Rectal smooth muscle tissue (tissue), 1 donor: Measurements from ENCODE around the gene CARNS1.

Experiments used
- H3K27ac ChIP-seq: one replicate; pipeline ENCODE4 v1.7.0; 2013; ENCODE audit warnings: low read depth, low read length, inconsistent platforms
- H3K27me3 ChIP-seq: one replicate; pipeline ENCODE4 v1.7.0; 2013; ENCODE audit warnings: low read length; ENCODE audit not compliant: control insufficient read depth, insufficient read depth
- H3K36me3 ChIP-seq: one replicate; pipeline ENCODE4 v1.7.0; 2013; ENCODE audit warnings: low read length; ENCODE audit not compliant: control insufficient read depth, insufficient read depth
- H3K4me1 ChIP-seq: one replicate; pipeline ENCODE4 v1.7.0; 2013; ENCODE audit warnings: low read length; ENCODE audit not compliant: control insufficient read depth, insufficient read depth
- H3K4me3 ChIP-seq: one replicate; pipeline ENCODE4 v1.7.0; 2013; ENCODE audit warnings: low read length
- H3K9ac ChIP-seq: one replicate; pipeline ENCODE4 v1.7.0; 2013; ENCODE audit warnings: low read length

Gene CARNS1

DNA sequence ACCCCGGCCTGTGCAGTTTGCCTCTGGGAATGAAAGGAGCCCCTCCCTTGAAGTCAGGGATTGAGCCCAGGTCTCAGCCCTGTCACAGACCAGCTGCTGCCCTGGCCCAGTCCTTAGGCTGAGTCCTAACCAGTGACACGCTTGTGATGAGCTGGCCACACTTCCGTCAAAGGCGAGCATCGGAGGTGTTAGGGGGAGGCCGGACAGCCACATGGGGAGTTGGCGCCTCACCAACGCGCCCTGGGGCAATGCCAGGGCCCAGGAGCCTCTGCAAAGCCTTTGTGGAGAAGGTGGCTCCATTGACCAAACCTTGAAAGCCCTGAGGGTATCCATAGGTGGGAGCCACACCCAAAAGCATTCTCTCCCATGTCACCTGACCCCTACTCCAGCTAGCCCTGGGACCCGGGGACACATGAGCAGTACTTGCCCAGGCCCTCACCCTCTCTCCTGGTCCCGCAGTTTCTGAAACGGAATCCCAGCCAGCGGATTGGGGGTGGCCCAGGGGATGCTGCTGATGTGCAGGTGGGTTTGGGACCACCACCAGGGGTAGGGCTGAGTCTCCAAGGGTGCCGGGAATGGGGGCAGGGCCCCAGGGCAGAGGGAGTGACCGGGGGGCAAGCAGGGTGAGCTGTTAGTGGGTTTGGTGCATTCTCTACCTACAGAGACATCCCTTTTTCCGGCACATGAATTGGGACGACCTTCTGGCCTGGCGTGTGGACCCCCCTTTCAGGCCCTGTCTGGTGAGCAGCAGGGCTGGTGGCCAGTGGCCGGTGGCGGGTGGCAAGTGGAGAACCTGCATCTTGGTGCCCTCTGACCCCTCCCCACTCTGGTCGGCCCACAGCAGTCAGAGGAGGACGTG is 18.3 kb downstream of the CARNS1 start:
- H3K9ac ChIP-seq, result no peak overlapping the region
- H3K27me3 ChIP-seq, result no peaks in the 10 kb centered on the region
- peaks cover 15% of the 10 kb centered on the region for H3K36me3 ChIP-seq
- no peak overlapping the region for H3K4me3 ChIP-seq
- H3K4me1 ChIP-seq, result peaks cover 6% of the 10 kb centered on the region
- H3K27ac ChIP-seq, result no peak overlapping the region

- H3K4me1 ChIP-seq, result peaks cover 1% of the 10 kb centered on the region
- H3K27ac ChIP-seq, result no peak overlapping the region
- H3K4me3 ChIP-seq, result no peak overlapping the region
- no peak overlapping the region for H3K9ac ChIP-seq
- H3K27me3 ChIP-seq, result no peaks in the 10 kb centered on the region
- peaks cover 15% of the 10 kb centered on the region for H3K36me3 ChIP-seq
Observed at GRCh38 chr11:67434395-67434881, 19.0 kb downstream of the CARNS1 start.

DNA sequence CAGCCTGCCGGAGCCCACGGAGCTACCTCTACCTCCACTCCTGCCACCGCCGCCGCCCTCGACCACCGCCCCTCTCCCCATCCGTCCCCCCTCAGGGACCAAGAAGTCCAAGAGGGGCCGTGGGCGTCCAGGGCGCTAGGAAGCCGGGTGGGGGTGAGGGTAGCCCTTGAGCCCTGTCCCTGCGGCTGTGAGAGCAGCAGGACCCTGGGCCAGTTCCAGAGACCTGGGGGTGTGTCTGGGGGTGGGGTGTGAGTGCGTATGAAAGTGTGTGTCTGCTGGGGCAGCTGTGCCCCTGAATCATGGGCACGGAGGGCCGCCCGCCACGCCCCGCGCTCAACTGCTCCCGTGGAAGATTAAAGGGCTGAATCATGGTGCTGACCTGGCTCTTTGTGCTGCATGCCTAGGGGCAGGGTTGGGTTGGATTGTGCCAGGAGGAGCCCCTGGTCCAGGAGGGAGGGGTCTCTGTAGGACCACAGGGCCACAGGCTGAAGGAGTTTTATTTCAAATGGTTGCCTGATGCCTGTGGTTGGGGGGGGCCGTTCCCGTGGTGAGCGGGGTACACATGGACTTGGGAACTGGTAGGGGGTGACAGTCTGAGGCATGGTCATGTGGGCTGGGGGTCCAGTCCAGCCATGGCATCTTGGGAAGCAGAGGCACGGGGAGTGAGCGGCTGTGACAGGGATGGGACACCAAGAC is 19.7 kb downstream of the CARNS1 start:
- H3K9ac ChIP-seq, result no peak overlapping the region

DNA sequence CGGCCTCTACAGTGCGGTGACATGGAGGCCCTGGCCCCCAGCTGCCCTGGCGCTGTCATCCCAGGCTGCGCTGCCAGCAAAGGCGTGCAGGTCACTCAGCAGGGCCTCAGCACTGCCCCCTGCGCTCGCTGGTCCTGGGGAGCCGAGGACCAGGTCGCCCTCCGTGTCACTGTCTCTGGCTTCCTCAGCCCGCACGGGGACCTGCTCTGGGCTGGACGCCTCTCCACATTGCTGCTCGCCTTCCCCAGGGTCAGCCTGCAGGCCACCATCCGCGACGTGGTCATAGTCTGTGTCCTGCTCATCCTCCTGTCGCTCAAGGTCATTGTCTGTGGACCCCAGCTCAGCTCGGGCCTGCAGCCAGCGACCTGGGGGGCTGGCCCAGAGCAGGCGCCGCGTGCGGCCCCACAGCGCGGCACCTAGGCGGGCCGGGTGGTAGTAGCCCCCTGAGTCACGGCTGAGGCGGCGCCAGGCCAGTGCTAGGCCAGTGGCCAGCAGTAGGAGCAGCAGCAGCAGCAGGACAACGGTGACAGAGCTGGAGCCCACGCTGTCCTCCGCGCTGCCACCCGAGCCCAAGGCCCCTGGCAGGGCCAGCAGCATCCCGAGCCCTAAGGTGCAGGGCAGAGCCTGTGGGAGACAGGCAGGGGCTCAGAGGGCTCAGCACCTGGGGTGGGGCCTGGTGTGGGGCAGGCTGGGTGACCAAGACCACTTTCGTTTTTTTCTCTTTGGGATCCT is 20.4 kb downstream of the CARNS1 start:
- peak overlapping the region; percentile 6 for H3K27ac ChIP-seq
- peaks cover 15% of the 10 kb centered on the region for H3K36me3 ChIP-seq
- H3K27me3 ChIP-seq, result no peaks in the 10 kb centered on the region
- H3K4me3 ChIP-seq, result peak overlapping the region; percentile 57
- H3K9ac ChIP-seq, result no peak overlapping the region
- H3K4me1 ChIP-seq, result no peaks in the 10 kb centered on the region

More for the DNA sequence above, 19.7 kb downstream of the CARNS1 start:
- Histone ChIP-seq H3K27ac (no peak overlapping the region), H3K4me3 (no peak overlapping the region), H3K36me3 (peaks cover 15% of the 10 kb centered on the region), H3K4me1 (no peaks in the 10 kb centered on the region), H3K27me3 (no peaks in the 10 kb centered on the region)

DNA sequence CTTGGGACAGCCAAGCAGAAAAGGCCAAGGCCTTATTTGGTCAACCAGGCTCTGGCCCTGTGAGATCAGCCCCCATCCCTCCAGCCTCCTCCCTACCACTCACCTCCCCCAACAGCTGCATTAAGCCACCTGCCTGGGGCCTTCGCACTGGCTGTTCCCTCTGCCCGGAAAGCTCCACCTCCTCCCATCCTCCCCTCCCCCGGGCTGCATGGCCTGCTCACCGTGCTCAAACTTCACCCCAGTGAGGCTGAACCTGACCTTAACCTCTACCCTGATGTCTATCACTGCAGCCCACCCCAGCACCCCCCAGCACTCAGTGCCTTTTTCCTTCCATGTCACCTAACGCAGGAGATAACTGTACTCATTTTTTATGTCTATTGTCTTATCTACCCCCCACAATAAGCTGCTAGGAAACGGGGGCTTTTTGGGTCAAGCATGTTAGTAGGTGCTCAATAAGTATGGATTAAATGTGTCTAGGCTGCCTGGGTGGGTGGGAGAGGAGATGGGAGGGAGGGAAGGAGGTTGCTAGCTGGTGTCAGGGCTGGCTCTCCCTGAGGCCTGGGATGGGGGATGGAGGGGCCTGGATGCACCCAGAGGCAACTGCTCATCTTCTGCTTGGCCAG is 21.1 kb downstream of the CARNS1 start:
- no peaks in the 10 kb centered on the region for H3K27me3 ChIP-seq
- H3K36me3 ChIP-seq, result peaks cover 15% of the 10 kb centered on the region
- H3K4me1 ChIP-seq, result no peaks in the 10 kb centered on the region
- H3K27ac ChIP-seq, result no peak overlapping the region
- peak overlapping the region; percentile 57 for H3K4me3 ChIP-seq
- H3K9ac ChIP-seq, result no peak overlapping the region

- H3K9ac ChIP-seq, result no peak within 1 kb of the TSS
- H3K36me3 ChIP-seq, result peaks cover 13% of the 10 kb centered on the region
- no peak within 1 kb of the TSS for H3K27ac ChIP-seq
- no peaks in the 10 kb centered on the region for H3K27me3 ChIP-seq
- H3K4me3 ChIP-seq, result peak within 1 kb of the TSS; percentile 60
- H3K4me1 ChIP-seq, result no peaks in the 10 kb centered on the region
Observed at GRCh38 chr11:67437082-67437808, 21.8 kb downstream of the CARNS1 start, which contains the start of gene PTPRCAP. Gene PTPRCAP (minus strand): TSS chr11:67437682. CDS start chr11:67437619, 63 bp downstream.

- peaks cover 11% of the 10 kb centered on the region for H3K36me3 ChIP-seq
- no peak overlapping the region for H3K9ac ChIP-seq
- peak overlapping the region; percentile 60 for H3K4me3 ChIP-seq
- no peaks in the 10 kb centered on the region for H3K27me3 ChIP-seq
- H3K27ac ChIP-seq, result no peak overlapping the region
- no peaks in the 10 kb centered on the region for H3K4me1 ChIP-seq
Observed at GRCh38 chr11:67437809-67438157, 22.3 kb downstream of the CARNS1 start.

DNA sequence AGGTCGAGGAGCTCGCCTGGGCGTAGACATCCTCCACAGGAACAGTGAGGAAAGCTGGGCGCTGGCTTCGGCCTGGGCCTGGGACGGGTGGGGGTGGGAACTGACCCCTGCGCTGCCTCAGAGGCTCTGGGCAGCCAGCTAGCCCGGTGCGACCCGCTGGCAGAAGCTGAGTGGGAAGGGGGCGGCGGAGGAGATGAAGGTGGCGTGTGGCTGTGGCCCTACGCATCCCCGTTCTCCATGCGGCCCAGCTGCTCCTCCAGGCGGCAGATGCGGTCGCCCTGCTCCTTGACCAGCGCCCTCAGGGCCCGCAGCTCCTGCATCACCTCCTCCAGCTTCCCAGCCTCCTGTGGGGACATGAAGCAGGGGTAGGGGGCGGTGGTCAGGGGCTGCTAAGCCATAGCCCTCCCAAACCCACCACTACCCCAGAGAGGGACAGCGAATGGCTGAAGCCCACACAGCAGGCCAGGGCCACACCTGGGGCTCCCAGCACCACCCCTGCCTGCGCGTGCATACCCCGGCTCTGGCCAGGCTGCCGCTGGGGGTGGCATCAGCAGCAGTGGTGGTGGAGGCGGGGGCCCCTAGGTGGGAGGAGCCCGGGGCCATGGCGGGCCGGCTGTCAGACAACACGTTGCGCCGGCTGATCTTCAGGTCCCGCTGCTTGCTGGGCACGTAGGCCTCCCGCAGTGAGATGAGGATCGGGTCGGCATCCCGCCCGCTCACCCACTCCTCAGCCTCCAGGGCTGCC is 22.9 kb downstream of the CARNS1 start:
- no peak overlapping the region for H3K27ac ChIP-seq
- H3K4me3 ChIP-seq, result peak overlapping the region; percentile 60
- no peaks in the 10 kb centered on the region for H3K27me3 ChIP-seq
- no peak overlapping the region for H3K9ac ChIP-seq
- peaks cover 9% of the 10 kb centered on the region for H3K36me3 ChIP-seq
- no peaks in the 10 kb centered on the region for H3K4me1 ChIP-seq

DNA sequence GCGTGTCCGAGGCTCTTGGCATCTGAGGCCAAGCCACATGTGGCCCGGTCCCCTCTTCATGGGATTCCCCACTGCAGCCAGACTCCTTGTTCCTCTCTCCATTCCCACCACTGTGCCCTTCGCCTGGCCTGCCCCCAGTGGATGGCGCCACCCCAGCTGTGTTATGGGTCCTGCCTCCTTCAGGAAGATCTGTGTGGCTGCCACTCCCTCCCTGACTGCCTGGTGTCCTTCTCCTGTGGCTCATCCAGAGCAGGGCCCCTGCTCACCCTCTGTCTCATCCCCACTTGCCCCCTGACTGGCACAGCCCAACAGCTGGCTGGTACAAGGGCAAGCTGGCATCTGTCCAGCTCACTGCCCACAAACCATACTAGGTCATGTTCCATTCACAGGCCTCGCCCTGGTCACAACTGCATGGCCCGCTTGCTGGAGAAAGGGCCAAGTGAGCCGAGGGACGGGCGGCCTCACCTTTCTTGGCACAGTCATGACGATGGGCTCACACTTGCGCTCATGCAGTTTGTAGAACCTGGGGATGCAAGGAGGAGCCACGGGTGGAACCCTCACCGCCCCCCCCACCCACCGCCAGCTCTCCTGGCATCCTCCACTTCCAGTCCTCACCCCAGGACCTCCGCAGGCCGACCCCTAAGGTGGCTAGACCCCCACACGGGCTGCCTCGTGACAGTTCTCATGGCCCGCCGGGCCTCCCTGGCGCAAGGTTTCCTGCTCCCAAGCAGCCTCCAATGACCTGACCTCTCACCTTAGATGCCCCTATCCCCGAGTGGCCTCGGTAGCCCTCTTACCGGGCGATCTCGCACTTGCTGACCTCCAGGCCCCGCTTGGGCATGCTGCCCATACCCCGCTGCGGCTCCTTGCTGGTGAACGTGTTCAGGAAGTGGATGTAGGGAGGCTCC is 24.1 kb downstream of the CARNS1 start:
- peak overlapping the region; percentile 11 for H3K27ac ChIP-seq
- no peak overlapping the region for H3K4me3 ChIP-seq
- H3K9ac ChIP-seq, result no peak overlapping the region
- H3K4me1 ChIP-seq, result no peaks in the 10 kb centered on the region
- no peaks in the 10 kb centered on the region for H3K27me3 ChIP-seq
- H3K36me3 ChIP-seq, result peaks cover 9% of the 10 kb centered on the region

GRCh38 chr11:67440229-67441097 is 25.0 kb downstream of the CARNS1 start:
- no peaks in the 10 kb centered on the region for H3K27me3 ChIP-seq
- H3K36me3 ChIP-seq, result peaks cover 6% of the 10 kb centered on the region
- H3K4me3 ChIP-seq, result no peak overlapping the region
- no peaks in the 10 kb centered on the region for H3K4me1 ChIP-seq
- no peak overlapping the region for H3K9ac ChIP-seq
- no peak overlapping the region for H3K27ac ChIP-seq
